Activated CD8-positive, alpha-beta memory T cell treated with anti-CD3 and anti-CD28 coated beads, Interleukin-2, amount 50 U/mL, for 4 hours (primary cell): ENCODE results near the gene IL12RB2.
A peak's percentile ranks its signal among the peaks of the same experiment; 100 is the strongest.

Experiments
- DNase-seq: peaks from one replicate; pipeline ENCODE4 v3.0.0-alpha.2; 2020

The IL12RB2 gene

DNA sequence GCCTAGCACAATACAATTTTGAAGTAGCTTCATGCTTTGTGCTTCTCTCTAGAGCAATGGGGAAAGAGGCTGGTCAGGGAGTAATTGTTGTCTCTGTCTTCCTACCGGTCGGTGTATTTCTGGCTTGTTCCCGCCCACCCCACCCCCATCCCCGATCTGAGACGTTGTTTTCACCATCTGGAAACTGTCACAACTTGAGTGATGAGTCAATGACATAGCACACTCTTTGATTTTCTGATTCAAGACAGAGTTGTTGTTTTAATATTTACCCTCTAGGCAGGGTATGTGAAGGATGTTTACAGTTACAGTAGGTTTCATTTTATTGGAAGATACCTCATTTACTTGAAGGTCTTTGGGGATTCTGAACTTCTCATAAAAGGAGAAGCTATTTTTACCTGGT, 7.0 kb downstream of the IL12RB2 start:
- DNase-seq: no peak

DNA sequence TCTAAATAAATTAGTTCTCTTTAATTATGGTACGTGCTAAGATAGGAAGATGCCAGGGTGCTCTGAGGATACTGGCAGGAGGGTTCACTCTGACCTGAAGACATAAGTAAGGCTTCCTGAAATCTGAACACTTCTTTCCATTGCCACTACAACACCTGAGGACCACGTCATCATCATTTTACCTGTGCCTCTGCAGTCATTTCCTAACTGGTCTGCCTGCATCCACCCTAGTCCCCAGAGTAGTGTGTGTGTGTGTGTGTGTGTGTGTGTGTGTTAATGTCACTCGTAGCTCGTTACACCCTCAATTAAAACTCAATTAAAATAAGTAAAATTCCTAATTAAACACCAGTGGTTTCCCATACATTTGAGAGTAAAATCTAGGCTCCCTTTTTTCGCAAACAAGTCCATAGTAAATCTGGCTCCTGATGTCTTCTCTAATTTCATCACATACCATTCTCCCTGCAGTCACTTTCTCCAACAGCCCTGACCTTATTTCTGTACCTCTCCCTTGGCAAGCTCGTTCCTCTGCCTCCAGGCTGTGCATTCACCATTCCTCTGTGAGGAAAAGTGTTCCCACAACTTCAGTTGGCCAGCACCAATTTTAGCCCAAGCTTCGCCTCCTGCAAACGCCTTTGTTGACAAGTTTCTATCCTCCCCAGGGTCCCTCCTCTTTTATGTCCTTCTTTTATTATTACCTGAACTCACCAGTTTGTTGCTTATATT, 8.7 kb downstream of the IL12RB2 start:
- no peak for DNase-seq

DNA sequence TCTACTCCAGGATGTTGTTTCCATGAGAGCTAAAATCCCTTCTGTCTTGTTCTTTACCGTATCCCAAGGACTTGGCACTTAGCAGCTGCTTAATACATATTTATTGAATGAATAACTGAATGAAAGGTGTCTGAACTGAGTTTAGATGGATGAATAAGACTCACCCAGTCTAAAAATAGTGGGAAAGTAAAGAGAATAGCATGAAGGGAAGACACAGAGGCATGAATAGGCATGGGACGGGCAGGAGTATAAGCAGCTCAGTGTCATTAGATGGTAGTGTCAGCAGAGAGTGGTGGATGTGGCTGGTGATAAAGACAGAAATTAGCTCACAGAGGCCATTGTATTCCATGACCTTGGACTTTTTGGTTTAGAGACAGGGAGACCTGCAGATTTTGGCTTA, 9.2 kb downstream of the IL12RB2 start:
- DNase-seq: no peak

DNA sequence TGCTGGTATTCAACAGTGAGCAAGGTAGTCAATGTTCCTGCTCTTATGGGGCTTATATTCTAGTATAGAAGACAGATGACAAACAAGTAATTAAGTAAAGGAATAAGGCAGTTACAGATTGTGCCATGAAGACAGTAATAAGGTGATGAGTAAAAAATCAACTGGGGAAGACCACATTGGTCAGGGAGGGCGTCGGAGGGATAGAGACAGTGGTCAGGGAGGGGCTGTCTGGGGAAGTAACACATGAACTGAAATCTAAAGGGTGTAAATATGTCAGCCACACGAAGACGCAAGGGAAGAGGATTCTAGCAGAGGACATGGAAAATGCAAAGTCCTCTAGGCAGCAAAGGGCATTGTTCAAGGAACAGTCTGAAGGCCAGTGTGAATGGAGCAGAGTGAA, 10.1 kb downstream of the IL12RB2 start:
- no peak for DNase-seq

DNA sequence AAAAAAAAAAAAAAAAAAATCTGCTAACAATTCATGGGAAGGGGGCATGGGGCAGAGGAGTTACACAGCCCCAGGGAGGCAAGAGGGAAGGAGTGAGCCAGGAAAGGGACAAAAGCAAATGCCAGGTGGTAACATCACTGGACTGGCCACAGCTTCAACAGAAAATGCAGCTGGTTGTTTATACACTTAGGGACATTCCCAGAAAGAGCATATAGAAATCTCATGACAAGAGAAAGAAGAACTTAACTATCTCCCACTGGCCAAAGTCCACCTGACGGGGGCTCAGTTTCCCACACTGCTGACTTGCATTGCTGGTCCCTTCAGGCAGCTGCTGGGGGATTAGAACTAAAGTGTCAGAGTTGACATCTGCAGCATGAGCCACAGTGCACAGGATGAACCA, 14.8 kb downstream of the IL12RB2 start:
- DNase-seq: no peak

DNA sequence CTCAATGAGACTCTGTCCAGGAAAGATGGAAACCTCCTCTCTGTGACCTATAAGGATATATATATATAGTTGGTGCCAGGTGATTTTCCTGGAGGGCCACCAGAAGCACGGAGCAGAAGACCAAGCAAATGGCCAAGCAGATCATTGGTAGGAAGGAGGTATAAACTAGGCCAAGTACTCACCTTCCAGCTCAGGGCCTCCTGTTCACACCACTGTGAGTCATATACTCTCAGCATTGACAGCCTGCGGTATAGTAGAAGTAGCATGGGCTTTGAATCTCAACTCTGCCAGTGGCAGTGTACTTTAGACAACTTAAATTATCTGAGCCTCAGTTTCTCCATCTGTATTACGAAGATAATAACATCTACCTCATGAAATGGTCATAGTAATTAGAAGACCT, 15.4 kb downstream of the IL12RB2 start:
- no peak for DNase-seq

DNA sequence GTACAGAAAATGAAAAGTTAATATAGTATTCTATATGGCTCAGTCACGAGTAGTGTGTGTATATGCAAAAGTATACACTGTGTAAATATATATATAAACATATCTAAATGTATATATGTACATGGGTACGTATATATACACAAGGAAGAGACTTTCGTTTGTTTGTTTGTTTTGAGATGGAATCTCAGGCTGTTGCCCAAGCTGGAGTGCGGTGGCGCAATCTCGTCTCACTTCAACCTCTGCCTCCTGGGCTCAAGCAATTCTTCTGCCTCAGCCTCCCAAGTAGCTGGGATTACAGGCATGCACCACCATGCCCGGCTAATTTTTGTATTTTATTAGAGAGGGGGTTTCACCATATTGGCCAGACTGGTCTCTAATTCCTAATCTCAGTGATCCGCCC, 16.4 kb downstream of the IL12RB2 start:
- DNase-seq: no peak

DNA sequence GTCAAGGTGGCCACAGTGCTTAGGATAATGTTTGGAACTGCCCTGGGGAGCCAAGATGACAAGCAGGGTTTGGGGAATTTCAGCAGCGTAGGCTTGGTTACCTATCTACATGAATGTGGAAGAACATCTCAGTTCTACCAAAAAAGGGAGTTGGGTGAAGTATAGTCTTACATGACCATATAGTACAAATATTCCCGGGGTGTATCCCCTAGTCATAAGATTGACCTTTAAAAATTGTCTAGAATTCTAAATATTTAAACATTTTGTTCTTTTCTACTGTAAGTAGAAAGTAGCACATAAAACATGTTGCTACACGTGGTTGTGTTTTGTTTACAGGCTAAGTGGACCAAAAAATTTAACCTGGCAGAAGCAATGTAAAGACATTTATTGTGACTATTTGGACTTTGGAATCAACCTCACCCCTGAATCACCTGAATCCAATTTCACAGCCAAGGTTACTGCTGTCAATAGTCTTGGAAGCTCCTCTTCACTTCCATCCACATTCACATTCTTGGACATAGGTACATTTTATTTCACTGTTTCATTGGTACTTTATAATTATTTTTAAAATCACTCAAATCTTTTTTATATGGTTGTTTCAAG, 20.3 kb downstream of the IL12RB2 start:
- no peak for DNase-seq

DNA sequence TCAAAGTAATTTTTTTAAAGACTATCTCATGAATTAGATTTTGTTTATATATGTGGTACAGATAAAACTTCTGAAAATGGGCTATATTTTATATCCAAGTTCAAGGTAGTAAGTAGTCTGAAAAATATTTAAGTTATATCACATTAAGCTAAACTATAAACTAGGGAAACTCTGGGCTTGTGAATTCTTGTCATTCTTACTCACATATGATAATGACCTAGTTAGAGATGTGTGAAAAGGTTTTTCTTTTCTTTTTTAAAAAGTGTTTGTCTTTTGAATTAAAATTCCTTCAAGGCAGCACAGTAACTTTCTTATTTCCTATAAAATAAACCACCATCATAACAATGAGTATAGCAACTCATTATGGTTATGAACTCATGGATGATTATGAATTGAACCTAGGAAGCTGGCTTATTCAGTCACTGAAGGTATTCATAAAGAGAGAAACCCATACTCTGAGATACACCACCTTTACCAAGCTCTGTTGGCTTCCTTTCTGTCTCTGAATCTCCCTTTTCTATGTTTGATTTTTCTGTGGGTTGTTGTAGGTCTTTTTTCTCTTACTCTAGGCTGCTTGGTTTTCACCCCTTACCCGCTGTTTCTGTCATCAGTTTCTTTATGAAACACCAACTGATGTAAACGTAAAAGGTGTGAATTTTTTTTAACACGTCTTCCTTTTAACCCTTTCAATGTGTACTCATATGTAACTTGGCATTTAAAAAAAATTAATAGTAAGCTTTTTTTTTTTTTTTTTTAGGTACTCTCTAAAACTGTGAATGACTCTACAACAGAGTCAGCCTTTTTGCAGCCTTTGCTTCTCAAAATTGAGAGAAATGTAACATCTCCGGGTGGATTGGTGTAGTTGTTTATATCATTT, 25.2 kb downstream of the IL12RB2 start:
- no peak for DNase-seq

DNA sequence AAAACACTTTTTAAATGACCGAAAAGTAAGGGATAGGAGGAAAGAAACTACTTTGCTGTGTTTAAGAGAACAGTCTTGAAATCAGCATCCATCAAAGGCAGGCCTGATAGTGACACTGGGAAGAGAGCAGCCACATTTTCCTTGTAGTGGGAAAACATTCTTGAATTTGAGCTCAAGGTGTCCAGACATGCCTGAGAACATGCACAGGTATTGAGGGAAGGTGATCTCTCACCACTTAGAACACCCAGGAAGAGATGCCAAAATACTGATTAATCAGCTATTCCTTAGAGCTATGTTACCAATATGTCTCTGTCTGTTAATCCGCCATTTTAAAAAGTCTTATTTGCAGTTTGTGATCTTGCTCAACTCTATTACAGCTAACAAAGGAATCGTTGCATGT, 25.9 kb downstream of the IL12RB2 start:
- DNase-seq: no peak

DNA sequence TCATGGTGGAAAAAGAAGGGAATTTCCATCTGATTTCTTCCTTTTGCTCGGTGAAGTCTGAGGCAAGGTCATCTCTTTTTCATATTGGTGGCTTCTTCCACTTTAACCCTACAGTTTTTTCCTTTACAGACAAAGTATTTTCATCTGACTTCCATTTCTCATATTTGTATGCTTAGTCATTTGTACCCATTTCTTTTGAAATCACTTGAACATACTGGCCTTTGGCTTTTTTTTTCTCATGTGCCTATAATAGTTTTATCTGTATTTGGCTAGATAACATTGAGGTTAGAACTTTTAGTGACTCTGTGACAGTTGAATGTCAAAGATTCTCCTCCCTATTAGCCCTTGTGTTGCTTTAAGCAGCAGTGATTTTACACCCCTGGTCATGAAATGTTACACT, 27.7 kb downstream of the IL12RB2 start:
- DNase-seq: no peak

DNA sequence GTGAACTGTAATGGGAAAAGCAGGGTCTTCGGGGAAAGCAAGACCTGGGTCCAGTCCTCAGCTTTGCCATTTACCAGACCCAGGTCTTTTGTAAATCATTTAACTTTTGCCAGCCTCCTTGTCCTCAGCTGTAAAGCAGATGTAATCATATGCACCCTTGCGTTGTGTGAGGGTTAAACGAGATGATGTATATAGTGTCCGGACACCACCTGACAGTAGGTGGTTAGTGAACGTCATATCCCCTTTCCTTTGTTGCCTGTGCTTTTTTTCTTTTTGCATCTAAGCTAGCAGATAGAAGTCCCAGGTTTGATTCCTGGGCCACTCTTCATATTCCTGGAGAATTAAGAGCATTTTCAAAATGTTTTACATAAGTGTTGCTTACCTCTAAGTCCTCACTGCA, 28.5 kb downstream of the IL12RB2 start:
- no peak for DNase-seq

DNA sequence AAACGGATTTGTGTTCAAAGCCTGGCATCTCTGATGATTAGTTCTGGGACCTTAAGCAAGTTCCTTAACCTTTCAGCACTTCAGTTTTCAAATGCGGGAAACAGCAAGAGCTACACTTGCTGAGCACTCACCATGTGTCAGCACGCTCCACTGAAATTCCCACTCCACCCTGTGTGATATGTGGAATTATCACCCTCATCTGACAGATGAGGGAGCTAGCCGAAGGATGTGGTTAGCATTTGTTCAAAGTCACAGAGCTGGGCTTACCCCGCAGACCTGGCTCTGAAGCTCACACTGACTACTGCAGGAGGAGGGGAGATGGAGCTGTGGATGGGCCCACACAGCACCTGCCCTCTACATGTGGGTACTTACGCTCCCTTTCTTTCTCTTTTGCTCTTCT, 29.1 kb downstream of the IL12RB2 start:
- DNase-seq: peak; percentile 20

DNA sequence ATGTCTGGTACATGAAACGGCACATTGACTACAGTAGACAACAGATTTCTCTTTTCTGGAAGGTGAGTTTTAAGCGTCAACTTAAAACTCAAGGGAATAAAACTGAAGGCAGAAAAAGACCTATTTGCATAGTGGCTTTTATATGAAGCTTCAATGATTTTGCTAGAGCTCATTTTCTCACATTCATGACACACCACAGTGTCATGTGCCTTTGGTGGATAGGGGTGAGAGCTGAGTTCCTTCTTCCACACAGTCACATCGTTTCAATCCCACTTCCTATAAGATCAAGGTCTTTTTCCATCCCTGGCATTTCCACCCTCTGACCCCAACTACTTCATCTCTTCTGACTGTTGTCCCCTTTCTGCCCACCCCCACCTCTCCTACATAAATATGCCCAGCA, 31.0 kb downstream of the IL12RB2 start:
- no peak for DNase-seq

DNA sequence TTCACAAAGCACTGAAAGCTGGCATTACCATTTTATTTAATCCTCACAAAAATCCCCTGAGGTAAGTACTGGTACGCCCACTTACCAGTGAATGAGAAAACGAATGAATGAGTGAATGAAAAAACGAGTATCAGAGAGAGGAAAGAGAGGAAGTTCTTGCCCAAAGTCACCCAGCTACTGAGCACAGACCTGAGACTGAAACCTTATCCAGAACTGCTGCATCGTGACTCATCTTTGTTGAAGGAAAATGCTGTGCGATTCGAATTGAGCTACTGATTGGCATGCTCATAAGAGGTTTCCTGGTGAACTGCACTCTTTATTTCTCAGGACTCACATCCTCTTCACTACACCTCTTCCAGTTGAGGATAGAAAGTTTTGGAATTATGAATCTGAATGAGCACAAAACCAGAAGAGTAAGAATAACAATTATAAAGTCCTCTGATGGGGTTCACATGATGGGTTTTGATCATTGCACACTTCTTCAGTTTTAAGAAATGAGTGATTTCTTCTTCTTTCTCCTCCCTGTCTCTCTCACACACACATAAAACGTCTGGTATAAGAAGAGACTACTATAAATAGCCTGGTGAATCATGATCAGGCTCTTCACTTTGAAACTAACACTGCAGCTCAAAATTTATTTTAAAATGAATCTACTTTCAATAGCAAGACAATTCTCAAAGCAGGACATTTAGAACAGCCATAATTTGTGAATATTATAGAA, 32.1 kb downstream of the IL12RB2 start:
- DNase-seq: no peak

DNA sequence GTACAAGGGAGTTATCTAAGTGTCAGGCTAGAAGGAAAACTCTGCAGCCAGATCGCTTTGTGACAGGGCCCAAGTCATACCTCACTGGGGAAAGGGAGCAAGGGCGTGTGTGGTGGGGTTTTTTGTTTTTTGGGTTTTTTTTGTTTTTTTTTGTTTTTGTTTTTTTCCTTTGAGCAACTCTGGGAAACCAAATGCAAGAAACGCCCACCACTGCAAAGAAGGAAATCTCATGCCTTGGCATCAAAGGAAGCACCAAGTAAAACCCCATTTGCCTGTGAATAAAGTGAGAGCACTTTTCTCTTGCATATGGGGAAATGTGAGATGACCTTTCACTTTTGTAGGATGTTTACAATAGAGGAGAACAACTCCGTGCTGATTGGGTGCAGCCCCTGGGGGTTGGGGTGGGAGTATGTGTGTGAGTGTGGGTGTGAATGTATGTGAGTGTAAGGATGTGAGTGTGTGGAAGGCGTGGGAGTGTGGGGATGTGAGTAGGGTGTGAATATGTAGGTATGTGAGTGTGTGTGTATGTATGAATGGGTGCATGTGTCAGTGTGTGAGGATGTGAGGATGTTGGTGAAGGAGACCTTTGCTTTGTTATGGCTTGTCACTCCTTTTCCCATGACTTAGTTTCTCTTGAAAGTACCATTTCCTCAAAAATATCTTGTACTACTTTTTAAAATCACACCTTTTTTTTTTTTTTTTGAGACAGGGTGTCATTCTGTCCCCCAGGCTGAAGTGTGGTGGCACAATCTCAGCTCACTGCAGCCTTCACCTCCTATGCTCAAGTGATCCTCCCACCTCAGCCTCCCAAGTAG, 34.6 kb downstream of the IL12RB2 start:
- peak; percentile 24 for DNase-seq

DNA sequence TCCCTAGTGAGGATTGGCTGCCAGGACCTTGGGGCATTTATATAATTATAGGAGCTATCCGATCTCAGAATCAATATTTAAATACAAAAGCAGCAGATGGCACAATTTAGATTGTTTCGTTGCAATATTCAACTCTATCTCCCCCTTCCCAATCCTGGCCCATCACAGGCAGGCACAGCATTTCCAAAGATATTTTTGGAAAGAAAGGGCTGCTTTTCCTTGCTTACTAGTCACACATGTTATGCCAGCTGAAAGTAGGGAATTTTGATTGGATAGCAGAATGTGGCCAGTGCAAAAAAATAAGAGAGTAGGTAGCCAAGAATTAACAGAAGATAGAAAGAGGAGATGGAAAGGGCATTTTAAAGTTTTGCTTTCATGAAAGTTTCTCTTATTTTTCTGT, 37.9 kb downstream of the IL12RB2 start:
- DNase-seq: no peak

DNA sequence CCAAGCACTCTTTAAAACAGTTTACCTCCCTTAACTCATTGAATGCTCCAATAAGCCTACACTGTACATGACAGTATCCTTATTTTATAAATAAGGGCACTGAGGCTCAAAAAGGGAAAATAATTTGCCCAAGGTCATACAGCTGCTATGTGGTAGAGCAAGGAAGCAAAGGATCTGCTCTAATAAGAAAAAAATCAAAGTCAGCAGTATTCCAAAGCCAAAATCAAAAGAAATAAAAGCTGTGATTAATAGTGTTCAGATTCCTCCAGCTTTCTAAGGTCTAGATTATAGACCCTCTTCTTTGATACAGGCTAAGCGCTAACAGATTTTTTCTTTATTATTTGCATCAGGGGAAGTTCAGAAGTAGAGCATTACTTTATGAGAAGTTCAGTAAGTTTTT, 39.3 kb downstream of the IL12RB2 start:
- no peak for DNase-seq

DNA sequence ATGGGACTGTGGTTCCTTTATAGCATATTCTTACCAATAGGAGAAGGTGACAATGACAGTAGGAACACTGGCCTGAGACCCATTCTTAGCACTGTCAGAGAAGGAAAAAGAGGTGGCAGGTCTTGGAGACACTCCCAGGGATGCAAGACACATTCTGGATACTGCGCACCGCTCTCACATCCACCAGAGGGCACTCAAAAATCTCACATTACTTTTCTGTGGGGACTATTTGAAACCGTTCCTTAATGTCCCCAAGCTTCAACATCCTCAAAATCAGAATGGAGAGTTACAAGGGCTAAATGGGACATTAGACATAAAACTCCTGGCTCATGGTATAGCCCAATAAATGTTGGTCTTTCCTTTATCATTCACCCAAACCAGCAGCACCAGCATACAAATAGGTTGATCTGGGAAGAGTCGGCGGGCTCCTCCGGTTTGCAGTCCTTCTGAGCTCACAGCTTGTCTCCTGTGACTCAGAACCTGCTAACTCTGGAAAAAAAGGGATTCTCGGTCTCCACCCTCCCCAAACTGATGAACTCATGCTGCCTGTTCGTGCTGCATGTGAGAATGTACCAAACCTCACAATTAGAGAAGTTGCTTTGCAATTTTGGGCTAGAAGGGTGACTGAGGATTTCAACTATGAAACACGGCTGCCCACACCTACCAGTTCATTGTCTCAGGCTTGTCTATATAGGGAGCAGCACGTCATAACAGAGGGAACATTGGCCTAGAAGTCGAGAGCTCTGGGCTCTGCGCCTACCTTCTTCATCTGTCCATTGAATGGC, 40.2 kb downstream of the IL12RB2 start:
- no peak for DNase-seq

DNA sequence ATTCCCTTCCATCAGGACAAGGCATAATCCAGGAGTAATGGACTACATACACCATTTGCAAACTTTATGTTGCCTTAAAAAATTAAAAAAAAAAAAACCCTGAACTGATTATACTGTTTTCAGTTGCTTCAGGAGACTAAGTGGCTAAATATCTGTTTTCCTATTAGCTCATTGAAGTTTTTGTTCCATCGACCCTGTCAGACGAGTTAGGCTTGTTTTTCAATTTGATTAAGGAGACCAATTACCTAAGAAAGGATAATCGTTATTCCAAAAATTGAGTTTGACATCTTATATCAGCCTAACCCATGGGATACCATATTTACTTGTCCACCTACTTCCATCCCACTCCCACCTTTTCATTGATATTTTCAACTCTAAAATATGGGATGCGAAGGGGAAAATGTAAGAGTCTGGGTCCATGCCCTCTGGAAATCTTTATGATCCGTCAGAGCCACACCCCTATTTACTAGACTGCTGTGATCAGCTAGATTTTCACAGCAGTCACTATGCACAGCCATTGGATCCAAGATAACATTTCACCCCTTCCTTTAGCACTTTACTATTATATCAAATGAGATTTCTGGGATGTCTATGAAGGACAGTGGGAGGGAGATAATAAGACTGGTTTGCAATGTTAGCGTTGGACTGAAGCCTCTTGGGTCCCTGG, 41.0 kb downstream of the IL12RB2 start:
- DNase-seq: no peak

DNA sequence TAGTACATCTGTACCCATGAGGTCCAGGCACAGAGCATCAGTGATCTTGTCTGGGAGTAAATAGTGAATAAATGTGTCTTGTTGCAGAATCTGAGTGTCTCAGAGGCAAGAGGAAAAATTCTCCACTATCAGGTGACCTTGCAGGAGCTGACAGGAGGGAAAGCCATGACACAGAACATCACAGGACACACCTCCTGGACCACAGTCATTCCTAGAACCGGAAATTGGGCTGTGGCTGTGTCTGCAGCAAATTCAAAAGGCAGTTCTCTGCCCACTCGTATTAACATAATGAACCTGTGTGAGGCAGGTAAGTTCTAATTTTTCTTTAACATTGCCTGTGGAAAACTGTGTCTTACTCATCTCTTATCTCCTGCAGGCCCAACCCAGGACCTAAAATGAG, 43.1 kb downstream of the IL12RB2 start:
- no peak for DNase-seq
